ENCODE data around the gene CDKL2.

- TF ChIP-seq EZH2 (IDR thresholded peaks at IDR 0.05; ENCODE audit: insufficient read depth, poor library complexity, severe bottlenecking) (no peak), EZH2phosphoT487 (IDR thresholded peaks at IDR 0.05; ENCODE audit: insufficient read depth, low read depth) (no peak)
Observed at GRCh38 chr4:75542824-75543223, 87.5 kb downstream of the CDKL2 start.
